ENCODE measurements around the gene KRTAP22-1. TPM values are rescaled to one million over a fixed set of nuclear protein-coding genes. Genes with fewer than 3 reads are reported as not detected.

KRTAP22-1 gene
- total and polyA plus RNA-seq, 2 of the 13 experiments (the other 11 are each of a cell fraction or from before 2014, with no cell fraction given) = not detected

DNA sequence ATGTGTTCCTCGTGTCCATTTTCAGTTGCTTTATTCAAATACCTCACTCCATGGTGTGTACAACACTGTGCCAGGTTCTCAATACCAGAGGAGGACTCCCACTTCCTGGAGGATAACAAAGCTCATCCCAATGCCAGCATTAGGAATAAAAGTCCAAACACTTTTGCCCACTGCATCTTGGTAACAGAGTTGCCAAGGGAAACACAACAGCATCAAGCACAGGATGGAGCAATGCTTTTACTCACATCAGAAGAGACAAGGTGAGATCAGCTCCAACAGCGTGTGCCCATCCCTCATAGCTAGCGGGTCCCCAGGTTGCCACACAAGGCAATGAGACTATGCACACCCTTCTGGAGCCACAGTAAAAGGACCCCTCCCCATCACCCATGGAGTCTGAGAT is 22.5 kb downstream of the KRTAP22-1 start:
- Histone ChIP-seq H3K36me3 (replicated peaks in 1 of 2; ENCODE audit: control insufficient read depth in 1 of 2, insufficient read depth in 2 of 2, low read length in 2 of 2) (no peaks in the 10 kb centered on the region), H3K4me3 (replicated peaks in 1 of 3; ENCODE audit: insufficient read depth in 1 of 3, low read depth in 2 of 3, low read length in 3 of 3) (no peak overlapping the region), H4K20me1 (ENCODE audit: insufficient read depth, low read length) (no peaks in the 10 kb centered on the region), H3K4me1 (ENCODE audit: insufficient read depth, low read length) (no peaks in the 10 kb centered on the region), H2AFZ (ENCODE audit: low read length) (no peak overlapping the region), H3K79me2 (ENCODE audit: insufficient read depth, low read length) (no peaks in the 10 kb centered on the region), H3K4me2 (ENCODE audit: low read depth, low read length) (no peak overlapping the region), H3K9ac (ENCODE audit: insufficient read depth, low read depth, low read length) (no peak overlapping the region), H3K27me3 (ENCODE audit: control insufficient read depth in 1 of 2, insufficient read depth in 2 of 2, low read length in 2 of 2) (no peaks in the 10 kb centered on the region), H3K9me3 (ENCODE audit: low read length) (peaks cover 87% of the 10 kb centered on the region), H3K27ac (ENCODE audit: extremely low read length, insufficient read depth, low read length) (no peak overlapping the region)
- BruUV-seq (replicated peaks) = no TSS peak
- DNase-seq (ENCODE audit: low spot score) = no peak
- 25% methylated on average over 1 of the region's 3 CpGs for WGBS (ENCODE audit: low lambda C conversion rate)
- TF ChIP-seq ZFP90 (CRISPR knock-in tag; IDR thresholded peaks at IDR 0.05; ENCODE audit: borderline replicate concordance) = no peak
- TF ChIP-seq, protein P1, sequence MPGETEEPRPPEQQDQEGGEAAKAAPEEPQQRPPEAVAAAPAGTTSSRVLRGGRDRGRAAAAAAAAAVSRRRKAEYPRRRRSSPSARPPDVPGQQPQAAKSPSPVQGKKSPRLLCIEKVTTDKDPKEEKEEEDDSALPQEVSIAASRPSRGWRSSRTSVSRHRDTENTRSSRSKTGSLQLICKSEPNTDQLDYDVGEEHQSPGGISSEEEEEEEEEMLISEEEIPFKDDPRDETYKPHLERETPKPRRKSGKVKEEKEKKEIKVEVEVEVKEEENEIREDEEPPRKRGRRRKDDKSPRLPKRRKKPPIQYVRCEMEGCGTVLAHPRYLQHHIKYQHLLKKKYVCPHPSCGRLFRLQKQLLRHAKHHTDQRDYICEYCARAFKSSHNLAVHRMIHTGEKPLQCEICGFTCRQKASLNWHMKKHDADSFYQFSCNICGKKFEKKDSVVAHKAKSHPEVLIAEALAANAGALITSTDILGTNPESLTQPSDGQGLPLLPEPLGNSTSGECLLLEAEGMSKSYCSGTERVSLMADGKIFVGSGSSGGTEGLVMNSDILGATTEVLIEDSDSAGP (CRISPR knock-in tag; IDR thresholded peaks at IDR 0.05; ENCODE audit: borderline replicate concordance) = no peak
- TF ChIP-seq ZNF547 (CRISPR knock-in tag; IDR thresholded peaks at IDR 0.05) = no peak
- no peak for TF ChIP-seq ZNF782 (CRISPR knock-in tag; IDR thresholded peaks at IDR 0.05; ENCODE audit: borderline replicate concordance)
- TF ChIP-seq BRD4 (CRISPR knock-in tag; IDR thresholded peaks at IDR 0.05) = no peak
- no peak for TF ChIP-seq NRL (CRISPR knock-in tag; IDR thresholded peaks at IDR 0.05; ENCODE audit: borderline replicate concordance)
- no peak for TF ChIP-seq RARG (CRISPR knock-in tag; IDR thresholded peaks at IDR 0.05; ENCODE audit: low read depth)
- TF ChIP-seq AGO2 (optimal IDR thresholded peaks at IDR 0.05; ENCODE audit: low read depth, low read length) = no peak
- no peak for TF ChIP-seq ZNF766 (CRISPR knock-in tag; IDR thresholded peaks at IDR 0.05; ENCODE audit: borderline replicate concordance)
- TF ChIP-seq REL (CRISPR knock-in tag; conservative IDR thresholded peaks at IDR 0.05) = no peak
- no peak for TF ChIP-seq THAP11 (CRISPR knock-in tag; IDR thresholded peaks at IDR 0.05)
- no peak for TF ChIP-seq ZNF709 (CRISPR knock-in tag; IDR thresholded peaks at IDR 0.05)
- TF ChIP-seq ZNF292 (CRISPR knock-in tag; IDR thresholded peaks at IDR 0.05; ENCODE audit: borderline replicate concordance, low read depth) = no peak
- no peak for TF ChIP-seq MAFK (conservative IDR thresholded peaks at IDR 0.05 in 1 of 2, IDR thresholded peaks at IDR 0.05 in 1 of 2; ENCODE audit: low read length in 2 of 2)
- no peak for TF ChIP-seq XBP1 (CRISPR knock-in tag; IDR thresholded peaks at IDR 0.05)
- TF ChIP-seq NFYC (CRISPR knock-in tag; IDR thresholded peaks at IDR 0.05) = no peak
- no peak for TF ChIP-seq ZKSCAN8 (CRISPR knock-in tag; IDR thresholded peaks at IDR 0.05; ENCODE audit: borderline replicate concordance)
- TF ChIP-seq, protein P2, sequence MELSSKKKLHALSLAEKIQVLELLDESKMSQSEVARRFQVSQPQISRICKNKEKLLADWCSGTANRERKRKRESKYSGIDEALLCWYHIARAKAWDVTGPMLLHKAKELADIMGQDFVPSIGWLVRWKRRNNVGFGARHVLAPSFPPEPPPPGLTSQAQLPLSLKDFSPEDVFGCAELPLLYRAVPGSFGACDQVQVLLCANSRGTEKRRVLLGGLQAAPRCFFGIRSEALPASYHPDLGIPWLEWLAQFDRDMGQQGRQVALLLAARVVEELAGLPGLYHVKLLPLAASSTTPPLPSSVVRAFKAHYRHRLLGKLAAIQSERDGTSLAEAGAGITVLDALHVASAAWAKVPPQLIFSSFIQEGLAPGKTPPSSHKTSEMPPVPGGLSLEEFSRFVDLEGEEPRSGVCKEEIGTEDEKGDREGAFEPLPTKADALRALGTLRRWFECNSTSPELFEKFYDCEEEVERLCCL (CRISPR knock-in tag; IDR thresholded peaks at IDR 0.05; ENCODE audit: borderline replicate concordance) = no peak
- POLR2A ChIA-PET = no interaction called here
- CTCF ChIA-PET (ENCODE audit: low intra/inter-chr PET ratio, low total read pairs) = no interaction called here
- in situ Hi-C loops (cut with HindIII; ENCODE audit: extremely low pct_ligation_motif_present, low pct_unique_long_range_greater_than_20kb) (no loop called here), intact Hi-C loops (cut with micrococcal nuclease; ENCODE audit: unreplicated experiment) (no loop called here)
- no peak for ATAC-seq
- no peak for FAIRE-seq
